Liver (tissue), 9 donors: ENCODE data around the gene CREBBP. TPM values are rescaled to one million over a fixed set of nuclear protein-coding genes. Genes with fewer than 3 reads are reported as not detected.

Source experiments
- DNase-seq: peaks from one replicate; pipeline ENCODE4 v3.0.0-alpha.2; 2017; ENCODE audit warnings: low spot score
- H3K27ac ChIP-seq, 2 donors: one replicate each; pipeline ENCODE4 v1.7.0; 2013; ENCODE audit warnings: inconsistent platforms in 2 of 2, low read length in 2 of 2, control low read depth in 1 of 2, low read depth in 1 of 2, mild to moderate bottlenecking in 1 of 2
- H3K27me3 ChIP-seq, 4 donors: one replicate each; pipeline versions ENCODE4 v1.6.1 to v1.7.0; 2013; ENCODE audit warnings: low read length in 3 of 4, inconsistent platforms in 1 of 4, mild to moderate bottlenecking in 1 of 4, moderate library complexity in 1 of 4; ENCODE audit not compliant: control insufficient read depth in 4 of 4, insufficient read depth in 4 of 4
- H3K36me3 ChIP-seq, 4 donors: one replicate each; pipeline versions ENCODE4 v1.6.1 to v1.7.0; 2013; ENCODE audit warnings: low read length in 3 of 4, mild to moderate bottlenecking in 3 of 4, low read depth in 1 of 4, moderate library complexity in 1 of 4; ENCODE audit not compliant: control insufficient read depth in 4 of 4, insufficient read depth in 3 of 4
- H3K4me1 ChIP-seq, 4 donors: one replicate each; pipeline versions ENCODE4 v1.6.1 to v1.7.0; 2013; ENCODE audit warnings: low read length in 3 of 4, mild to moderate bottlenecking in 3 of 4, moderate library complexity in 1 of 4; ENCODE audit not compliant: control insufficient read depth in 4 of 4, insufficient read depth in 4 of 4
- H3K4me3 ChIP-seq, 3 donors: one replicate each; pipeline versions ENCODE4 v1.6.1 to v1.7.0; 2013; ENCODE audit warnings: low read length in 3 of 3, control low read depth in 1 of 3, low read depth in 1 of 3, mild to moderate bottlenecking in 1 of 3
- H3K9ac ChIP-seq, 2 donors: one replicate each; pipeline ENCODE4 v1.7.0; 2013; ENCODE audit warnings: low read length in 2 of 2, mild to moderate bottlenecking in 2 of 2, moderate library complexity in 2 of 2, control low read depth in 1 of 2, low read depth in 1 of 2
- H3K9me3 ChIP-seq, 4 donors: one replicate each; pipeline versions ENCODE4 v1.6.1 to v1.7.0; 2013; ENCODE audit warnings: low read length in 3 of 4; ENCODE audit not compliant: control insufficient read depth in 4 of 4
- ATF3 ChIP-seq: IDR thresholded peaks from 2 replicates; pipeline ENCODE4 v1.6.1; 2016; ENCODE audit warnings: antibody characterized with exemption
- CTCF ChIP-seq: fragments of 150-350 bp; IDR thresholded peaks from 2 replicates; pipeline ENCODE4 v1.5.1; 2017; ENCODE audit warnings: improper control_type of control experiment, low read depth, low read length; ENCODE audit not compliant: missing input control
- EGR1 ChIP-seq, 2 donors: IDR thresholded peaks; 2 replicates each; pipeline ENCODE4 v1.6.1; 2016 to 2018; ENCODE audit warnings: antibody characterized with exemption in 2 of 2, low read depth in 2 of 2
- FOXA1 ChIP-seq: IDR thresholded peaks from 2 replicates; pipeline ENCODE4 v1.6.1; 2016; ENCODE audit warnings: antibody characterized with exemption
- FOXA2 ChIP-seq: IDR thresholded peaks from 2 replicates; pipeline ENCODE4 v1.6.1; 2016; ENCODE audit warnings: antibody characterized with exemption
- GABPA ChIP-seq, 2 donors: IDR thresholded peaks in 1 of 2; conservative IDR thresholded peaks in 1 of 2; 2 replicates each; pipeline ENCODE4 v1.6.1; 2016; ENCODE audit warnings: antibody characterized with exemption in 2 of 2, mild to moderate bottlenecking in 1 of 2, moderate library complexity in 1 of 2
- HNF4A ChIP-seq, 2 donors: conservative IDR thresholded peaks; 2 replicates each; pipeline ENCODE4 v1.6.1; 2016; ENCODE audit warnings: antibody characterized with exemption in 2 of 2, mild to moderate bottlenecking in 2 of 2
- JUND ChIP-seq, 2 donors: IDR thresholded peaks; 2 replicates each; pipeline ENCODE4 v1.6.1; 2016; ENCODE audit warnings: antibody characterized with exemption in 2 of 2
- MAX ChIP-seq: IDR thresholded peaks from 2 replicates; pipeline ENCODE4 v1.6.1; 2016; ENCODE audit warnings: antibody characterized with exemption
- NR2F2 ChIP-seq: IDR thresholded peaks from 2 replicates; pipeline ENCODE4 v1.6.1; 2016; ENCODE audit warnings: antibody characterized with exemption
- RAD21 ChIP-seq, 2 donors: IDR thresholded peaks; 2 replicates each; pipeline ENCODE4 v1.6.1; 2016; ENCODE audit warnings: antibody characterized with exemption in 2 of 2, mild to moderate bottlenecking in 2 of 2
- RXRA ChIP-seq, 2 donors: IDR thresholded peaks; 2 replicates each; pipeline ENCODE4 v1.6.1; 2017 to 2018; ENCODE audit warnings: antibody characterized with exemption in 2 of 2, mild to moderate bottlenecking in 1 of 2
- SP1 ChIP-seq: IDR thresholded peaks from 2 replicates; pipeline ENCODE4 v1.6.1; 2018; ENCODE audit warnings: antibody characterized with exemption, mild to moderate bottlenecking
- TAF1 ChIP-seq: conservative IDR thresholded peaks from 2 replicates; pipeline ENCODE4 v1.6.1; 2016; ENCODE audit warnings: antibody characterized with exemption, mild to moderate bottlenecking
- YY1 ChIP-seq: IDR thresholded peaks from 2 replicates; pipeline ENCODE4 v1.6.1; 2016; ENCODE audit warnings: antibody characterized with exemption, mild to moderate bottlenecking
- ZBTB33 ChIP-seq: IDR thresholded peaks from 2 replicates; pipeline ENCODE4 v1.6.1; 2016; ENCODE audit warnings: antibody characterized with exemption
- WGBS: extraction: QIAGEN DNeasy Blood & Tissue Kit; methylation state at CpG from one replicate; pipeline ENCODE4 v1.1.7; 2013; 5-methylcytosine and 5-hydroxymethylcytosine counted together
- polyA plus RNA-seq, 2 donors: library from polyadenylated mRNA; stranded (reverse) in 1 of 2; unstranded in 1 of 2; fragments of 200-250 nt in 1 of 2; fragments of >200 nt in 1 of 2; fragmentation: Nextera tagmentation in 1 of 2; extraction: Ambion mirVana in 1 of 2; gene quantifications; one replicate each; pipeline versions ENCODE4 v1.2.1 to v1.2.3, GENCODE V29; 2013 to 2015
- total RNA-seq, 2 donors: library from RNA; depleted of rRNA; stranded (reverse); fragments of >200 nt; gene quantifications; one replicate each; pipeline ENCODE4 v1.2.3, GENCODE V29; 2014
- donor health status: healthy.
- donor health status: healthy.
- donor health status: healthy.
- donor health status: healthy.
- donor health status: healthy.

Gene CREBBP
- total and polyA plus RNA-seq, 4 donors = 7.0 to 25.8 (median 19.5) TPM

GRCh38 chr16:3728424-3729160 lies 151.9 kb downstream of the CREBBP start:
- no peaks in the 10 kb centered on the region for H3K9me3 ChIP-seq
- TF ChIP-seq MAX (no peak), NR2F2 (no peak), RAD21 (IDR thresholded peaks at IDR 0.05) (no peak), GABPA (IDR thresholded peaks at IDR 0.05 in 1 of 2, conservative IDR thresholded peaks at IDR 0.05 in 1 of 2) (no peak), TAF1 (no peak), FOXA1 (no peak), SP1 (no peak), HNF4A (conservative IDR thresholded peaks at IDR 0.05) (no peak)
- no peak overlapping the region for H3K27ac ChIP-seq
- no peak for DNase-seq
- WGBS = 97% methylated on average over 31 of the region's 31 CpGs
- H3K27me3 ChIP-seq = no peaks in the 10 kb centered on the region
- H3K36me3 ChIP-seq = peaks cover 27 to 57% (median 31%) of the 10 kb centered on the region in 4 donors
- H3K4me3 ChIP-seq = no peak overlapping the region
- no peak overlapping the region for H3K9ac ChIP-seq
- no peaks in the 10 kb centered on the region for H3K4me1 ChIP-seq

GRCh38 chr16:3727806-3728381 lies 152.6 kb downstream of the CREBBP start:
- H3K4me1 ChIP-seq = no peaks in the 10 kb centered on the region
- no peak overlapping the region for H3K4me3 ChIP-seq
- no peaks in the 10 kb centered on the region for H3K27me3 ChIP-seq
- peaks cover 25 to 54% (median 31%) of the 10 kb centered on the region in 4 donors for H3K36me3 ChIP-seq
- WGBS = 96% methylated on average over 21 of the region's 21 CpGs
- no peak for DNase-seq
- no peaks in the 10 kb centered on the region for H3K9me3 ChIP-seq
- no peak overlapping the region for H3K9ac ChIP-seq
- no peak overlapping the region for H3K27ac ChIP-seq
- TF ChIP-seq JUND (IDR thresholded peaks at IDR 0.05) = no peak
- no peak for TF ChIP-seq RAD21 (IDR thresholded peaks at IDR 0.05)
- TF ChIP-seq FOXA2 = no peak
- TF ChIP-seq ZBTB33 = no peak
- TF ChIP-seq FOXA1 = no peak
- no peak for TF ChIP-seq EGR1 (IDR thresholded peaks at IDR 0.05; ENCODE audit: low read depth in 2 of 2)

- Histone ChIP-seq H3K4me3 (no peak overlapping the region), H3K4me1 (no peaks in the 10 kb centered on the region), H3K27me3 (no peaks in the 10 kb centered on the region), H3K9me3 (no peaks in the 10 kb centered on the region), H3K36me3 (peaks cover 16 to 41% (median 20%) of the 10 kb centered on the region in 4 donors), H3K27ac (no peak overlapping the region), H3K9ac (no peak overlapping the region)
- 94% methylated on average over 33 of the region's 33 CpGs for WGBS
- no peak for DNase-seq
- no peak for TF ChIP-seq TAF1
- no peak for TF ChIP-seq JUND (IDR thresholded peaks at IDR 0.05)
- TF ChIP-seq EGR1 (IDR thresholded peaks at IDR 0.05; ENCODE audit: low read depth in 2 of 2) = no peak
- no peak for TF ChIP-seq CTCF
- TF ChIP-seq RXRA (IDR thresholded peaks at IDR 0.05) = no peak
- TF ChIP-seq SP1 = no peak
- no peak for TF ChIP-seq HNF4A (conservative IDR thresholded peaks at IDR 0.05)
- no peak for TF ChIP-seq ATF3
- TF ChIP-seq YY1 = no peak
- no peak for TF ChIP-seq ZBTB33
- no peak for TF ChIP-seq MAX
- TF ChIP-seq GABPA (IDR thresholded peaks at IDR 0.05 in 1 of 2, conservative IDR thresholded peaks at IDR 0.05 in 1 of 2) = no peak
Measured at GRCh38 chr16:3726021-3726687, 154.4 kb downstream of the CREBBP start.
